ENCODE results near the gene LPCAT1.
"Not testable (repeated sequence)": the region's sequence is repeated elsewhere in the genome, so short reads cannot be mapped to it uniquely, and the experiment has no call there.

Gene LPCAT1

DNA sequence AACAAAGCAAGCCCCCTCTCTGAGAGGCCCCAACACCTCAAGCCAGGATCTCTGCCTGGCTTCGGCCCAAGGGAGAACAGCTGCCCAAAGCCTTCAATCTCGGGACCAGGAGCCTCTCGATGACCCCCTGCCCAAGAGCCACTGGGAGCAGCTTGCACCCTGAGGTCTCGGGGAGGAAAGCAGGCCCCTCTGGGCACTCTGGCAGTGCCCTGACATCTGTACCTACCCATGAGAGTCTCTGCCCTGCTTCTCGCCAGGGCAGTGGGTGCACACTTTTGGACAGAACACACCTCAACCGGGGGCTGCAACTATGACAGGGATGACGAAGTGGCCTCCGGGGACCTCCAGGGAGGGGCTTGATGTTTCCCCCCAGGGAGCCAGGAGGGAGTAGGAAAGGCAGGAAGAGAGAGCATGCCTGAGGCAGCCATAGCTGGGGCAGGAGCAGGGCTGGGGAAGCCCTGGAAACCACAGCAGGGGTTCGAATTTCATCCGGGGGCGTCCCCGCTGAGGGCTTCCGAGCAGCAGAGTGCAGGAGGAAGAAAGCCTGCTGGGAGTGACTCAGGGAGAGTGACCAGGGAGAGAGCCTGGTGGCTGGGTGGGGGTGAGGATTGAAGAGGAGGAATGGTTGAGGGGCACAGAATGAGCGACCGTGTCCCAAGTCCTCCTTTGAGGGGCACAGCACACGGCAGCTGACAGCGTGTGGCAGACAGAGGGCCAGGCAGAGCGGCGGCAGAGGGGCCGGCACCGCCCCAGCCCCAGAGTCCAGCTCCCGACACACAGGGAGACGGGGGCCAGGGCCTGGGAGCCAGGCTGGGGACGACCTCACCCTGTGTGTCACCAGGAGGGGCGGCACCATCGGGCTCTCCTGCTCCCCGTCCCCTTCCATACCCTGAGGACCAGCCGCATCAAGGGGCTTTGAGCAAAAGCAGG, 1.8 kb downstream of the LPCAT1 start:
- no peak for DNase-seq

DNA sequence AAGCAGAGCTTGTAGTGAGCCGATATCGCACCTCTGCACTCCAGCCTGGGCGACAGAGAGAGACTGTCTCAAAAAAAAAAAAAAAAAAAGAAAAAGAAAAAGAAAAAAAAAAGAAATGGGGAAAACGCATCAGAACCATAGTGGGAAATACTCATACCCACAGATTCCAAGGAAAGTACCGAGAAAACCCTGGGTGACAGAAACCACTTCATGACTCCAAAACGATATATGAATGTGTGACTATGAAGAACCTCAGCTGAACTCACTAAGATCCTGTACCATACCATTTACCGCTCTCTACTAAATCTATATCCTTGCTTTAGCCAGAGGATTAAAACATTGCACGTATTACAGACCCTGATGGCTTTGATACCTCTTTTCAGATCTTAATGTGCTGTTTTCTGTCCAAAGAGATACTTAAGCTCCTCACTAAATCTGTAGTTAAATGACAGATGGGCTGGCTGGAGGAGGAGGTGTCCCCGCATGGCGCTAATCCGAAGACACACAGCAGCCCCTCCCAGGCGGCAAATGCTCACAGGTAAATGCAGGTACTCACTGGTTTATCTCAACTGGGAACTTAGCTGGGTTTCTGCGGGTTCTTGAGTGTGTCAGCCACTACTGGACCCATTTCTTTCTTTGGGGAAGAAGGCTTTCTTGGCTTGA, 2.8 kb downstream of the LPCAT1 start:
- DNase-seq: no peak

DNA sequence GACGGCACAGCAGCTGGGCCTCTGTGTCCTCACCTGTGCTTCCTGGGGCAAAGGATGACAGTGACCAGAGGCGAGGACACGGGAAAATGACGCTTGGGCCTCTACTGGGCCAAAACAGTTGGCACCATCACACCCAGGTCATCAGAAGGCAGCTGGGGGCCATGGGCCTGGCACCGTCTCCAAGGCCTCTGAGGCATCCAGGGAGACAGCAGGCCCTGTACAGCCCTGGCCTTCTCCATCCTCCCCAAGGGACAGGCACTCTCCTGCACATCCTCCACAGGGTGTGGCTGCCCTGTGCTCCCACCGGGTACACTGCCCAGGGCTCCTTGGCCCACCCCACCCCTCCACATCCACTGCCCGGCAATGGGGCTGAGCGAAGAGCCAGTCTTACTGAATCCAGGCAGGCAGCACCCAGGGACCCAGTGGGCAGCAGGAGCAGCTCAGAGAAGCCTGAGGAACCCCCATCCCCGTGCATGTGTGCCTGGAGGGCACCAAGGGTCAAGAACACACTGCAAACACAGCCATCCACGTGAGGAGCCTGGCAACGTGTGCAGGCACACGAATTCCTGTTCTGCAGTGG, 4.0 kb downstream of the LPCAT1 start:
- DNase-seq: no peak

DNA sequence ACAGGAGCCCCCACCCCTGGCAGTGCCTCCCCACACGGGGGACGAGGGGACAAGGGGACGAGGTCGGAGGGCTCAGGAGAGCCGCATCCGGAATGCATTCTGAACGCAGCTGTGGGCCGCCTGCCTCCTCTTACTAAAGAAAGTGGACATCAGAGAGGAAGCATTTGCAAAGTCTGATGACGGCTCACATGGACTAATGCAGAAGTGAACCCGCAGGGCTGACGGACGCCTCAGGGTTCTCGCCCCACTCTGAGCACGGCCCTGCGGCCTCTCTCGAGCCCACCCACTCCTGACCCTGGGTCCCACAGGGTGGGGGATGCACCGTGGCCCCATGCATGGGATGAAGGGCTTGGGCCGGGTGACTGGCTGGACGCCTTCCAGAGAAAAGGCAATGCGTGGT, 5.9 kb downstream of the LPCAT1 start:
- DNase-seq: no peak

DNA sequence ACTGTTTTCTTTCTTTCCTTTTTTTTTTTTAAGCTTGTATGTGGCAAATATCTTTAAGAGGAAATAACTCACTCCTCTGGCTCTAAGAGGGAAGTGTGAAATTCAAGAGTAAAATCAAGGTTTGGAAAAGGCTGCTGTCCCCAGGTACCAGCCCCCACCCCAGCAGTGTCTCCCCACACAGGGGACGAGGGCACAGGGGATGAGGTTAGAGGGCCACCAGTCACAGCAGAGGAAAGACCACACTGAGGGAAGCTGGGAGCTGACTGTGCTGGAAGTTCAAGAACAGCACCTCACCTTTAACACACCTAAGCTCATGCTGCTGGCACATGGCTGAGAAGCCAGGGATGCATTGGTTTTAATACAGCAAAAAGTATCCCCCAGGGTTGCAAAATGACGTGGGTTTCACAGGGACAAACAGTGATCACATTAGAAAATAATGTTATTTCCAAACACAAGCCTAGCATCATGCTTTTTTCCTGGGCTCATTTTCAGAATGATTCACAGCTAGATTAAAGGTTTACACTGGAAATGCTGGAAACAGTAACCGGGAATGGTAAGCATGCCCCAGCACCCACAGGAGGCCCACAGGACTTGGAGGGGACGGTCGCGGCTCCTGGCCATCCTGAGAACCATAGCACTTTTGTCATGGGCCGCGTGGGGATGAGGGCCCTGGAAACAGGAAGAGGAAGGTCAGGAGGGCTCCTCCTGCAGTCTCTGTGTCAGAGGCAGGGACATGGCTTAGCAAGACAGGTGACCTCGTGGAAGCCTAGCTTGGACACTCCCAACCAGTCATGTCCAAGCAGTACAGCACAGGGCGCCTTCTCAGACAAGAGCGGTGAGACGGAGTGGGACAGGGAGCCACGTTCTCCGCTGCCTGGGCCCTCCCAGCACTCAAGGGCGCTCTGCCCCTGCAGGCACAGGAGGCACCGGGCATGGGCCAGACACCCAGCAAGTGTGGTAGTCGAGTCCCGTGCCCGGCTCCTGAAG, 6.9 kb downstream of the LPCAT1 start:
- DNase-seq: no peak

DNA sequence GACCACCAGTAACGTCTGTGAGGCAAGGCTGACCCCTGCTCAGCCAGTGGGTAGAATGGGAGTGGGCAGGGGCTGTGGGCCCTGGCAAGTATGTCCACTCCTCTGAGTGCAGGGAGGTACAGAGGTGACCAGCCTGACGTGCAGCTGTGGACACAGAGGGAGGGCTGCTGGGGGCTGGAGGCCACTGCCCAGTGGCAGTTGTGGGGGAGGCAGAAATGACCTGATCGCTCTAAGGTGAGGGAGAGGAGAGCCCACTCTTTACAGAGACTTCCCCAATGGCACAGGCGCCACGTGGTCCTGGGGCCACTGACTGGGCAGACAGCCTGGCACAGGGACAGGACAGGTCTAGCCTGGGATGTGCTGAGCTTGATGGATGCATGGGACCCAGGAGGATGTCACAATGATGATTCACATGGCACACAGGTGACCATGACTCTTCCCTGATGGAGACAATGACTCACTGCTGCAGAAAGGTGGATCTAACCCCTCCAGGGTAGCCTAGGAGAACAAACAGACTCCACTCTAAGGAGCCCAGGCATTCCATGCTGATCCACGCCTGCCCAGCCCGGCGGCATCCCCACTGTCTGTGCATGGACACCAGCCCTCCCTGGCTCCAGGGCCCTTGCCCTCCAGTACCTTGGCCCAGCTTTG, 7.7 kb downstream of the LPCAT1 start:
- DNase-seq: no peak

DNA sequence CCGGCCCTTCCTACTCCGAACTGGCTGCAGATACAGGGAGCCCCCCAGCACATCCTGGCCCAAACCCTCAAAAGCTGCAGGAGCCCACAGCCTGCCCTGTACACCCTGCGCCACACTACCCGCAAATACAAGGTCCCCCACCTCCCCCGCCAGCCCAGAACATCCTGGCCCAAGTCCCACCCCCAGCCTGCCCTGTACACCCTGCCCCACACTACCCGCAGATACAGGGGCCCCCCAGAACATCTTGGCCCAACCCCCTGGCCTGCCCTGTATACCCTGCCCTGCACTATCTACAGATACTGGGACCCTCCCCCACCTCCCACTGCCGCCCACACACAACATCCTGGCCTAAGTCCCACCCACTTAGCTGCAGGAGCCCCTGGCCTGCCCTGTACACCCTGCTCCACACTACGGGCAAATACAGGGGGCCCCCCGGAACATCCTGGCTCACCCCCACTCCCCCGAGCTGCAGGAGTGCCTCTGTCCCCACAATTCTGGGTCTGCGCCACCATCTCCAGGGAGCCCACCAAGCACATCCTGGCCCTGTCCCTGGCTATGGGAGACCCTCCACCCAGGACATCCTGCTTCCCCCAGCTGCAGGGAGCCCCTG, 8.3 kb downstream of the LPCAT1 start:
- DNase-seq: no peak

DNA sequence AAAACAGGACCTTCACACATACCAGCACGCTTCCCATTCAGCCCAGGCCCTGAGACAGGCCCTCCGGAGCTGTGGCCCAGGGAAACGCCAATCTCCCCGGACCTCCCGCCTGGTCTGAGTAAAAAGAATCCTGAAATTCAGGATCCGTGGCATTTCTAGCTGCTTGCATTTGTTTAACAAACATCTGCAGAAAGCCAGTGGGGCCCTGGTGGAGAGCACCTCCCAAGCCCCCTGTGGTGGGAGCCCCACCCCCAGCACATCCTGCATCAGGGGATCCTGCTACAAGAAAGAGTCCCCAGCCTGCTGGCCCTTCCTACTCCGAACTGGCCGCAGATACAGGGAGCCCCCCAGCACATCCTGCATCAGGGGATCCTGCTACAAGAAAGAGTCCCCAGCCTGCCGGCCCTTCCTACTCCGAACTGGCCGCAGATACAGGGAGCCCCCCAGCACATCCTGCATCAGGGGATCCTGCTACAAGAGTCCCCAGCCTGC, 8.9 kb downstream of the LPCAT1 start:
- DNase-seq: not testable (repeated sequence)

DNA sequence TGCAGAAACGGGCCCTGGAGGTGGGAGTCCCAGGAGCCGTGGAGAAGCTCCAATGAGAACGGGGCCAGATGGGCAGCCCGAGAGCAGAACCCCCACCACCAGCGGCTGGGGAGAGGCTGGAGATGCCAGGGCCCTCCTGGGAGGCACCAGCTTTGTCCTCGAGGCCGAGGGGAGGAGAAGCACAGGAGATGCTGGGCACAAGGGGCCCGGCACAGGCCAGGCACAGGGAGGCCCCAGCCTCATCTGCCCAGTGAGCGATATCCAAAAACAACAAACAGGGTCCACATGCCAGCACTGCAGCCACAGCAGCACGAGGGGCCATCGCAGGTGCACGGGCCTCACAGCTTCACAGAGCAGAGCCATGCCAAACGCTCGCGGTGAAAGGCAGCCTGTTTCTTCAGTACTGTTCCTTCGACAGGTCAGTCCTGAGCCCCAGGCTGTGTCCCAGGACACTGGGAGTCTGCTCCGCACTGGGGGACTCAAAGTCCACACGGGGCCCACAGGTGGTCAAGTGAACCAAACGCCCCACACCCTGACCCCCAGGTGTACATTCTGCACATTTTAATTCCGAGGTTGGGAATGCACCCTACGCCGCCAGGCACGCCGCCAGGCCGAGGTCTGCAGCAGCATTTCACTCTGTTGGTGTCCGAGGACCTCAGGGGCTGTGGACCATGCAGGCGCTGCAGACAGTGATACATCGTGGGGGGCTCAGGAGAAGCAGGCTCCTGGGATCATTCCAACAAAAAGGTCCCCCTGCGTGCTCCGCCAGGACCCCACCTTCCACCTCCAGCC, 9.5 kb downstream of the LPCAT1 start:
- no peak for DNase-seq

DNA sequence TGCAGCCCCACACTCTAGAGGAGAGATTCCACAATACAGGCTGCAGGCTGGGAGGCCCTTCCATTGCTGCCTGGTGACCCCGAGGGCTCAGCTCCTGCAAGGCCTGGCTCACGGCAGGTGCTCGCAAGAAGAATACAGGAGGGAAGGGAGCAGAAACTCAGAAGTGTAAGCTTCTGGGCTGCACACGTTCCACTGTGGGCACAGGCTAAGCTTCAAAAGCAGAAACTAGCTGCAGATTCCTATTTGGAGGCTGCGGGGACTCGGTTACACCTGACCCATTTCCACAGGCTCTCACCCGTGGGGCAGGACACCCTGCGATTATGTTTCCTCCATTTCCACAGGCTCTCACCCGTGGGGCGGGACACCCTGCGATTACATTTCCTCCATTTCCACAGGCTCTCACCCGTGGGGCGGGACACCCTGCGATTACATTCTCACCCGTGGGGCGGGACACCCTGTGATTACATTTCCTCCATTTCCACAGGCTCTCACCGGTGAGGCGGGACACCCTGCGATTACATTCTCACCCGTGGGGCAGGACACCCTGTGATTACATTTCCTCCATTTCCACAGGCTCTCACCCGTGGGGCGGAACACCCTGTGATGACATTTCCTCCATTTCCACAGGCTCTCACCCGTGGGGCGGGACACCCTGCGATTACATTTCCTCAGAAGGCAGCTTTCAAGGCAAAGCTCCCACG, 10.3 kb downstream of the LPCAT1 start:
- DNase-seq: no peak

DNA sequence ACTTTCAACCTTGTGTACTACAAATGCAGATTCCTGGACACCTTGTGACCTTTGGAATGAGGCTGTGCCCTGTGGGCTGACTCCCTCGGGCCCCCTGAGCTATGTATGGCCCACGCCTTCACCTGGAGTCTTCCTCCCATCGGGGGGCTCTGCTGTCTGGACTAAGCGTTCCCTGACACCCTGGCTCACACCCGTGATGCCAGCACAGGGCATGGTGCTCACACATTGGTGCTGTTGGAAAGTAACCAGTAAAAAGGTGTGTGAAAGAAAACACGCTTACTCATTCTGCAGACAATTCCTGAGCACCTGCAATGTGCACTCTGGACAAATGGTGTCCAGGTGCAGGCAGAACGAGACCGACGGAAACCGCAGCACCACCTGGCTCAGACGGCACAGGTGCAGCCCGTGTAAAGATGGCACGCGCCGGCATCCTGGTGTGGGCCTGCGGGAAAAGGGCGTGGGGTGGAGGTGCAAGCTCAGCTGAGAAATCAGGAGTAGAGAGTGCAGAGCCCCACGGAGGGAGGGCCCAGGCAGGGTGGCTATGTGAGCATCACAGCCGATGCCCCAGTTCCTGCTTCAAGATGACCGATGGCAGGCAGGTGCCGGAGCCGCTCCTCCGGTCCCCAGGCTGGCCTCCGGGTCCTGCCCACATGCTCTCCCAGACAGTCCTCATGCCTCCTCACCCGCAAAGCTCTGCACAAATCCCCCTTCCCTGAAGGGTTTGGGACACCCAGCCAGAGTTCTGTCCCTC, 11.0 kb downstream of the LPCAT1 start:
- DNase-seq: no peak

DNA sequence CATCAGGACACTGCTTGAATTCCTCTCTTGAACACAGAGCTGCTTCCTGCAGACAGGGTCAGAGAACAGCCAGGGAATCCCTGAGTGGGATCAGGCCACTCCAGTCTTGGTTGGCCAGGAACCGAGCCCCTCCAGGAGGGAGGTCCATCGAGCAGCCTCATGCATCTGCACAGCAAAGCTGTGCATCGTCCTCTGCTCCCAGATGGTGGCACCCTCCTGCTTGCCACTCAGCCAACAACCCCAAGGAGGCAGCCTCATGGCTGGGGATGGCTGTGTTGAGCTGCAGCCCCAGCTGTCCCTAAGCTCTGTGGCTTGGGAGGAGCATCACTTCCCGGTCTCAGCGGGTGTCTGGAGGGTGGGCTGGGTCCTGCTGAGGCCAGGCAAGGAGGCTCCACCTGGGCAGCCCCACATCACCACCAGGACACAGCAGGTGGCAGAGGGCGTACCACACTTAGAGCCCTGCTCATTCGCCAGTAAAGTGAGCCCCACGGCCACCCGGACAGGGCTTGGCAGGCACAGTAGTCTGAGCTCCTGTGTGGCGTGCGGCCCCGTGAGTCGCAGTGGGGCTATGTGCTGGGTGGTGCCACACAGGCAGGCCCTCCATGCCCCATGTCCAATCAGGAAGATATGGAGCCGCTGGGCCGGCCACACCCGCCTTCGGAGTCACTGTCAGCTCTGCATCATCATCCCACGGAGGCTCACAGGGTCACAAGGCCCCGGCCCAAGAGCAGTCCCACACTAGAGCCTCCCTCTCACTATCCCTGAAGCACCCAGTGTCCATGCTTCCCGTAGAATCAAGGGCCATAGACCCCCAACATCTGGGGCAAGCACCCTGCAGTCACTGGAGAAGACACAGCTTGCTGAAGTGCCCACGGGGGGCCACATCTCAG, 11.9 kb downstream of the LPCAT1 start:
- peak in 1 of 2 experiments; percentile 53 for DNase-seq

DNA sequence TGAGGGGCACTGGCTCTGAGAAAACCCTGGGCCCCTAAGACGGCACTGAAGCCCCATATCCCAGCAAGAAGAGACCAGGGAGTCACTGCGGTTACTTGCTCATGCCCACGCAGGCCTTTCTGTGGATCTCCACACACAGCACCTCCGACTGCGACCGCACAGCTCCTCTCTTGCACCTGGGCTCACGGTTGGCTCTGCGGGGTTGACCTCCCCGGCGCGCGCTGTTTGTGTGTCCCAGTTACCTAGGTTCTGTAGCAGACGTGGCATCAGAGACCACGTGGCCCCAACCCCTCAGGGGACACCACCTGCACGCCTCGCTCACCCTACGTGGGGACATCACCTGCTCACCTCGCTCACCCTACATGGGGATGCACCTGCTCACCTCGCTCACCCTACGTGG, 12.7 kb downstream of the LPCAT1 start:
- DNase-seq: no peak

DNA sequence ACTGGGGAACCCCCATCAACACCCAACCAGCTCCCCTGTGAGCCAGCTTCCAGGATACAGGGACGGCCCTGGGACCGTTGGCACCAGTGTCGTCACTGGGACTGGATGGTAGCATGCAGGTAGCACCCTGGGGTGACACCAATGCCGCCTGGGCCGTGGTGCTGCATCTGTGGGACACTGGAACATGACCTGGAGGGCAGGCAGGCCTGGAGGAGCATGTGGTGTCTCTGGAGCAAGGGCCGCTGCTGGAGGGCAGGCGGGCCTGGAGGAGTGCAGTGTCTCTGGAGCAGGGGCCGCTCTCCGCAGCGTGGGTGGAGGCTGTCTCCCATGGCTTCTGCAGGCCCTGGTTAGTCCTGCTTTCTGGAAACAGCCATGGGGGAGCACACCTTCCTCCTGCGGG, 13.1 kb downstream of the LPCAT1 start:
- no peak for DNase-seq

DNA sequence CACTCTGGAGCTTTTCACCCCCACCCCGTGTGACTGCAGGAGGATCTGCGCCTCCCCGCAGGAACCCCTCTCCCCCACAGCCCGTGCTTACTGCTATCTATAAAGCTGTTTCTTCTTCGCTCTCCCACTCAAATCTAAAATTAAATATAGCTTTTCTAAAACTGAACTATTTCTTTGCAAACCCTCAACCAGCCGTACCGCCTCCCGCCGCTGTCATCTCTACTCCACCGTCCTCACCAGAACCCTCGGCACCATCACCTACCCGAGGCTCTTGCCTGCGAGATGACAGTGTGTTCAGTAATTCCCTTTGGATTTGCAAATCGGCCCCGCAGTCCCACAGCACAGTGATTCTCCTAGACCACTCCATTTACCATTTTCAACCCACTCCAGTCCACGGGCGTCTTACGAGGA, 13.6 kb downstream of the LPCAT1 start:
- DNase-seq: no peak

DNA sequence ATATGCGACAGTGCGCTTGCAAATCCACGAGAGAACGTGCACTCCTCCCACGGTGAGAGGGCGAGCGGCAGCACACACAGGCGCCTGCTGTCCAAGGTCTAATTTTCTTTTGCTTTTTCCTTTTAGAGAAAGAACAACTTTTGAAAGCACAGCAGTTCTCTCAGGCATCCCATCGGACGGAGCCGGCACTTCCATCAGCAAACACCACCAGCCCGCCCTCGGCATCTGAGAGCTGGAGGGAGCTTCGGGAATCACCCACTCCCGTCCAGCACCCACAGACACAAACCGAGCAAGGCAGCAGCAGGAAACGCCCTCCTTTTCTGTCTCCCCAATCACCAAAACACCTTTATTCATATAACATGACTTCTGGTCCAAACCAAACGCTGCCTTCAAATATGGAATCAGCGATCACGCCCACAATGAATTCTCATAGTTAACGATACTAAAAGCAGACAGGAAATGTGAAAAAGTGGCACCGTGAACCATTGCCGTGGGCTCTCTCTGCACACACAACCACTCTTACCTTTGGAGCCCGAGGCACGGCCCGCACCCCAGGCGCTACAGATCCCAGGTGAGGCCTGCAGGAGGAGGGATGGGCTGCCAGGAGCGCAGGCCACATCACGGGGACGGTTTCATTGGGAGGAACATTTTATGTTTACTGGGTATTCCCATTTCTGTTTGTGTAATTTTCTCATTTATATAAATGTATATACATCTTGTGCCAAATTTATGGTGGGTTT, 14.2 kb downstream of the LPCAT1 start:
- no peak for DNase-seq

DNA sequence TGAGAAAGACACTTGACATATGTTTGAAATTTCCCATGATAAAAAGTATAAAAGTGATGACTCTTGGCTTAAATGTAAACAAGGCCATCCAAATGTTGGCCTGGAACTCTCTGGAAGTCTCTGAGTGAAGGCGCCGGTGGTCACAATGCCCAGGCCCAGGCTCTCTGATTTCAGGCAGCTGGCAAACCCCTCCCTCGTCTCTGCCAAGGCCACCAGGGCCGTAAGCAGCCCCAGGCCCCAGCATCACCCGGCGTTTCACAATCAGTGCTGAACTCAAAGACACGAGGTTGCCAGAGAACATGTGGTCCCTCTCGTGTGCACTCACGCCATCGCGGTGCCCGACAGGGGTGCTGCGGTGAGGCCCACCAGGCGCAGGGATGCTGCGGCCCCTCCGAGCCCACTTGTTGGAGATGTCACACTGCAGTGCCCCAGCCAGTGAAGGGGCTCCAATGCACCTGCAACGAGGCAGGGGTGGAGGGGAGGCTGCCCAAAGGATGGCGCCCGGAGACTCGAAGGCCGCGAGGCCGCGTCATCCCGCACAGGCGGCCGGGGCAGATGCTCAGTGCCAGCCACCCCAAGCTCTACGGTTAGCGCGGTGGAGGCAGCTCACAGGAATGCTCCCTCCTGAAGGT, 15.0 kb downstream of the LPCAT1 start:
- DNase-seq: no peak

Measured in SHP77 (cell line).